DOHH2 (cell line): Measurements from ENCODE around the gene IRF7.

Experiments
- CTCF ChIP-seq: fragments of 200-600 bp; sonication (generic); IDR thresholded peaks from one replicate; pipeline ENCODE4 v1.5.1; 2014; ENCODE audit warnings: antibody characterized with exemption, mild to moderate bottlenecking, low read depth, low read length; ENCODE audit not compliant: poor library complexity, severe bottlenecking
- EZH2phosphoT487 ChIP-seq: fragments of 200-600 bp; sonication (generic); IDR thresholded peaks from 2 replicates; pipeline ENCODE4 v1.6.1; 2017; ENCODE audit warnings: borderline replicate concordance, mild to moderate bottlenecking, antibody characterized with exemption, low read length, moderate library complexity, mixed read lengths

DNA sequence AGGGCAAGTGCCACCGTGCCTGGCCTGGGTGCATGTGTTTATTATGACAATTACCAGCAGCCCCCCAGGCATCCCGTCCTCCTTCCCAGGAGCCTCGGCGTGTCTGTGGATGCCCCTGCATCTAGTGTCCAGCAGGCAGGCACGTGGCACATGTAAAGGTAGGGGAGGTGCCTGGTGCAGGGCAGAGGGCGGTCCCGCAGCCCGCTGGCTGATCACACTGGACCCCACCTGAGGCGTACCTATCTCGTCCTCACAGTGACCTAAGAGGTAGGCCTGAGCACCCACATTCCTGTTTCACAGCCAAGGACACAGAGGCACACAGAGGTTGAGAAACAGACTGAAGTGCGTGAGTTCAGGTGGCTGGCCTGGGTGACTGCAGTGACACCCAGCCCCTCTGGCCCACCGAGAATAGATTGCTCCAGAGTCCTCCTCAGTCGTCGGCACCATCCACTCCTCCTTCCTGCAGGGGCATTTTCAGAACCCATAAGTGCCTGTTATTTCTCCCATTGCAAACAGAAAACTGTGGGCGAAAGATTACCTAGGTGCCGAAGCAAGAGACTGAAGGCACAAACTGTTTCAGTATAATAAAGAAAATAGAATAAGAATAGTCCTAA, 42.5 kb downstream of the IRF7 start:
- TF ChIP-seq CTCF, result no peak
- TF ChIP-seq EZH2phosphoT487, result no peak
